Measurements from ENCODE around the gene LRRC45.
A peak's percentile ranks its signal among the peaks of the same experiment; 100 is the strongest.
"Not testable (repeated sequence)": the region's sequence is repeated elsewhere in the genome, so short reads cannot be mapped to it uniquely, and the experiment has no call there.

The LRRC45 gene

DNA sequence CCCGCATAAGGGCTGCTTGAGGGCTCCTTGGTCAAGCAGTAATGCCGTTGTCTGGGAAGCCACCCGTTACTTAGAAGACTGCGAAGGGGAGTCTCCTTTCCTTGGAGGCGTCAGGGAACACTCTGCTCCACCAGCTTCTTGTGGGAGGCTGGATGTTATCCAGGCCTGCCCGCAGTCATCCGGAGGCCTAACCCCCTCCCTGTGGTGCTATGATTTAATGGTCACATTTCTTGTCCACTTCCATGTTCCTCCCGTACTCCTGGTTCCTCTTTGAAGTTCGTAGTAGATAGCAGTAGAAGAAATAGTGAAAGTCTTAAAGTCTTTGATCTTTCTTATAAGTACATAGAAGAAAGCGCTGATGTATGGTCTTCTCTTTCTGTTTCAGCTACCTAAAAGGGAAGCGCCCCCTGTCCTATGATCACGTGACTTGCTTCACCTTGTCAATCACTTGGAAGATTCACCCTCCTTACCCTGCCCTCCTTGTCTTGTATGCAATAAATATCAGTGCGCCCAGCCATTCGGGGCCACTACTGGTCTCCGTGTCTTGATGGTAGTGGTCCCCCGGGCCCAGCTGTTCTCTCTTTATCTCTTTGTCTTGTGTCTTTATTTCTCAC is 15.8 kb downstream of the LRRC45 start:
- not testable (repeated sequence) for H3K27ac ChIP-seq (replicated peaks); H3K27me3 ChIP-seq (ENCODE audit: insufficient read depth, poor library complexity, severe bottlenecking); H3K4me3 ChIP-seq (replicated peaks; ENCODE audit: insufficient read depth, low read length)
- peak in 1 of 2 experiments; percentile 34 for DNase-seq (ENCODE audit: low read depth in 1 of 2, low spot score in 1 of 2)
- TF ChIP-seq SPI1 (IDR thresholded peaks at IDR 0.05; ENCODE audit: borderline replicate concordance, low read depth): peak; percentile 24; the same call in 1 of the 2 replicates

GRCh38 chr17:82039695-82040299 is 16.7 kb downstream of the LRRC45 start:
- Histone ChIP-seq H3K4me3 (replicated peaks; ENCODE audit: insufficient read depth, low read length) (no peak overlapping the region), H3K27me3 (ENCODE audit: insufficient read depth, poor library complexity, severe bottlenecking) (no peaks in the 10 kb centered on the region), H3K27ac (replicated peaks) (no peak overlapping the region)
- TF ChIP-seq SPI1 (IDR thresholded peaks at IDR 0.05; ENCODE audit: borderline replicate concordance, low read depth) (no peak), CTCF (IDR thresholded peaks at IDR 0.05; ENCODE audit: insufficient read depth, low read length) (no peak), GABPA (IDR thresholded peaks at IDR 0.05; ENCODE audit: low read depth) (no peak), POLR2AphosphoS5 (IDR thresholded peaks at IDR 0.05; ENCODE audit: low read depth) (no peak)
- TF ChIP-seq, protein P1, sequence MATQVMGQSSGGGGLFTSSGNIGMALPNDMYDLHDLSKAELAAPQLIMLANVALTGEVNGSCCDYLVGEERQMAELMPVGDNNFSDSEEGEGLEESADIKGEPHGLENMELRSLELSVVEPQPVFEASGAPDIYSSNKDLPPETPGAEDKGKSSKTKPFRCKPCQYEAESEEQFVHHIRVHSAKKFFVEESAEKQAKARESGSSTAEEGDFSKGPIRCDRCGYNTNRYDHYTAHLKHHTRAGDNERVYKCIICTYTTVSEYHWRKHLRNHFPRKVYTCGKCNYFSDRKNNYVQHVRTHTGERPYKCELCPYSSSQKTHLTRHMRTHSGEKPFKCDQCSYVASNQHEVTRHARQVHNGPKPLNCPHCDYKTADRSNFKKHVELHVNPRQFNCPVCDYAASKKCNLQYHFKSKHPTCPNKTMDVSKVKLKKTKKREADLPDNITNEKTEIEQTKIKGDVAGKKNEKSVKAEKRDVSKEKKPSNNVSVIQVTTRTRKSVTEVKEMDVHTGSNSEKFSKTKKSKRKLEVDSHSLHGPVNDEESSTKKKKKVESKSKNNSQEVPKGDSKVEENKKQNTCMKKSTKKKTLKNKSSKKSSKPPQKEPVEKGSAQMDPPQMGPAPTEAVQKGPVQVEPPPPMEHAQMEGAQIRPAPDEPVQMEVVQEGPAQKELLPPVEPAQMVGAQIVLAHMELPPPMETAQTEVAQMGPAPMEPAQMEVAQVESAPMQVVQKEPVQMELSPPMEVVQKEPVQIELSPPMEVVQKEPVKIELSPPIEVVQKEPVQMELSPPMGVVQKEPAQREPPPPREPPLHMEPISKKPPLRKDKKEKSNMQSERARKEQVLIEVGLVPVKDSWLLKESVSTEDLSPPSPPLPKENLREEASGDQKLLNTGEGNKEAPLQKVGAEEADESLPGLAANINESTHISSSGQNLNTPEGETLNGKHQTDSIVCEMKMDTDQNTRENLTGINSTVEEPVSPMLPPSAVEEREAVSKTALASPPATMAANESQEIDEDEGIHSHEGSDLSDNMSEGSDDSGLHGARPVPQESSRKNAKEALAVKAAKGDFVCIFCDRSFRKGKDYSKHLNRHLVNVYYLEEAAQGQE (IDR thresholded peaks at IDR 0.05; ENCODE audit: insufficient replicate concordance, low read depth): no peak
- DNase-seq (ENCODE audit: low read depth in 1 of 2, low spot score in 1 of 2): no peak

GRCh38 chr17:82041144-82041814 is 18.2 kb downstream of the LRRC45 start:
- Histone ChIP-seq H3K4me3 (replicated peaks; ENCODE audit: insufficient read depth, low read length) (no peak overlapping the region), H3K27ac (replicated peaks) (no peak overlapping the region), H3K27me3 (ENCODE audit: insufficient read depth, poor library complexity, severe bottlenecking) (no peaks in the 10 kb centered on the region)
- no peak for DNase-seq (ENCODE audit: low read depth in 1 of 2, low spot score in 1 of 2)
- TF ChIP-seq POLR2AphosphoS5 (IDR thresholded peaks at IDR 0.05; ENCODE audit: low read depth): no peak
- no peak for TF ChIP-seq CTCF (IDR thresholded peaks at IDR 0.05; ENCODE audit: insufficient read depth, low read length)
- TF ChIP-seq SPI1 (IDR thresholded peaks at IDR 0.05; ENCODE audit: borderline replicate concordance, low read depth): no peak
- TF ChIP-seq, protein P1 (IDR thresholded peaks at IDR 0.05; ENCODE audit: insufficient replicate concordance, low read depth): no peak
- no peak for TF ChIP-seq GABPA (IDR thresholded peaks at IDR 0.05; ENCODE audit: low read depth)

- DNase-seq (ENCODE audit: low read depth in 1 of 2, low spot score in 1 of 2): no peak
- Histone ChIP-seq H3K4me3 (replicated peaks; ENCODE audit: insufficient read depth, low read length) (no peak overlapping the region), H3K27me3 (ENCODE audit: insufficient read depth, poor library complexity, severe bottlenecking) (no peaks in the 10 kb centered on the region), H3K27ac (replicated peaks) (no peak overlapping the region)
- no peak for TF ChIP-seq POLR2AphosphoS5 (IDR thresholded peaks at IDR 0.05; ENCODE audit: low read depth)
- TF ChIP-seq SPI1 (IDR thresholded peaks at IDR 0.05; ENCODE audit: borderline replicate concordance, low read depth): no peak
- TF ChIP-seq, protein P1 (IDR thresholded peaks at IDR 0.05; ENCODE audit: insufficient replicate concordance, low read depth): no peak
- TF ChIP-seq GABPA (IDR thresholded peaks at IDR 0.05; ENCODE audit: low read depth): no peak
- TF ChIP-seq CTCF (IDR thresholded peaks at IDR 0.05; ENCODE audit: insufficient read depth, low read length): no peak
Observed at GRCh38 chr17:82042649-82043048, 19.5 kb downstream of the LRRC45 start.

Data from HL-60 (cell line).